BJ (cell line): Measurements from ENCODE around the gene PAK4. TPM values are rescaled to one million over a fixed set of nuclear protein-coding genes. Genes with fewer than 3 reads are reported as not detected.

Experiments
- CTCF ChIA-PET: fragments of 350-600 bp; formaldehyde crosslinking; extraction: SDS; loops from one replicate; lab custom pipeline; 2021; ENCODE audit warnings: antibody characterized with exemption, inconsistent platforms; lab: Yijun Ruan, JAX
- POLR2A ChIA-PET: fragments of 300-600 bp; sonication (Branson Sonifier 250); formaldehyde crosslinking; extraction: SDS; loops from one replicate; lab custom pipeline; 2021; ENCODE audit warnings: antibody characterized with exemption; lab: Charles Lee
- DNase-seq: peaks from one replicate; pipeline ENCODE4 v3.0.0-alpha.2; 2011; ENCODE audit warnings: low read depth
- H3K27me3 ChIP-seq: 2 replicates; pipeline ENCODE4 v1.6.0; 2011; ENCODE audit warnings: low read length; ENCODE audit not compliant: control insufficient read depth, insufficient read depth
- H3K36me3 ChIP-seq: 2 replicates; pipeline ENCODE4 v1.5.1; 2011; ENCODE audit warnings: low read length; ENCODE audit not compliant: control insufficient read depth, insufficient read depth
- H3K4me3 ChIP-seq: 2 replicates; pipeline ENCODE4 v1.5.1; 2011; ENCODE audit warnings: low read depth, mild to moderate bottlenecking, control low read depth, low read length
- polyA plus RNA-seq: library from polyadenylated mRNA; depleted of rRNA; stranded (reverse); fragments of >200 nt; gene quantifications from 2 replicates; pipeline ENCODE4 v1.2.3, GENCODE V29; 2011
- TF ChIP-seq, protein P1 (sequence below): IDR thresholded peaks from 2 replicates; pipeline ENCODE4 v1.5.1; 2011; ENCODE audit warnings: low read depth, mild to moderate bottlenecking, control low read depth, inconsistent platforms, low read length, moderate library complexity; ENCODE audit not compliant: insufficient read depth

The PAK4 gene
- polyA plus RNA-seq, 1 experiment: 19.6 TPM

DNA sequence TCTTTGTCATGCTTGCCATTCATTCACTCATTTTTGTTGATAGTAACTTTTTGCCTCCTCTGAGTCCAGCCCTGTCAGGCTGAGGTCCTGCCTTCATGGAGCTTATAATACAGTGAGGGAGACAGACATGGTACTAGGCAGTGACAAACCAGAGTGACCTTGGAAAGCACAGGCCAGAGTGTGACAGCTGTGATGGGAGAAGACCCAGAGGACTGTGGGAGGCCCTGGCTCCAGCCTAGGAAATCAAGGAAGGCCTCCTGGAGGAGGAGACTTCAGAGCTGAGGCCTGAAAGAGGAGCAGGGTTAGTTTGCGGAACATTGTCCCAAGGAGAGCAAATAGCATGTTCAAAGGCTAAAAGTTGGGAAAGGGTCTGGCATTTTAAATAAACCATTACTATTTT lies 20.5 kb downstream of the PAK4 start:
- POLR2A ChIA-PET: no interaction called here
- Histone ChIP-seq H3K27me3 (no peaks in the 10 kb centered on the region), H3K4me3 (no peak overlapping the region), H3K36me3 (peaks cover 1% of the 10 kb centered on the region)
- TF ChIP-seq, protein P1, sequence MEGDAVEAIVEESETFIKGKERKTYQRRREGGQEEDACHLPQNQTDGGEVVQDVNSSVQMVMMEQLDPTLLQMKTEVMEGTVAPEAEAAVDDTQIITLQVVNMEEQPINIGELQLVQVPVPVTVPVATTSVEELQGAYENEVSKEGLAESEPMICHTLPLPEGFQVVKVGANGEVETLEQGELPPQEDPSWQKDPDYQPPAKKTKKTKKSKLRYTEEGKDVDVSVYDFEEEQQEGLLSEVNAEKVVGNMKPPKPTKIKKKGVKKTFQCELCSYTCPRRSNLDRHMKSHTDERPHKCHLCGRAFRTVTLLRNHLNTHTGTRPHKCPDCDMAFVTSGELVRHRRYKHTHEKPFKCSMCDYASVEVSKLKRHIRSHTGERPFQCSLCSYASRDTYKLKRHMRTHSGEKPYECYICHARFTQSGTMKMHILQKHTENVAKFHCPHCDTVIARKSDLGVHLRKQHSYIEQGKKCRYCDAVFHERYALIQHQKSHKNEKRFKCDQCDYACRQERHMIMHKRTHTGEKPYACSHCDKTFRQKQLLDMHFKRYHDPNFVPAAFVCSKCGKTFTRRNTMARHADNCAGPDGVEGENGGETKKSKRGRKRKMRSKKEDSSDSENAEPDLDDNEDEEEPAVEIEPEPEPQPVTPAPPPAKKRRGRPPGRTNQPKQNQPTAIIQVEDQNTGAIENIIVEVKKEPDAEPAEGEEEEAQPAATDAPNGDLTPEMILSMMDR: no peak
- CTCF ChIA-PET: interaction anchor here (1.2 kb wide), 2 partner anchors 14 to 40 kb away, joined by 3 to 5 read pairs; no protein-coding TSS in a partner anchor
- DNase-seq: no peak

DNA sequence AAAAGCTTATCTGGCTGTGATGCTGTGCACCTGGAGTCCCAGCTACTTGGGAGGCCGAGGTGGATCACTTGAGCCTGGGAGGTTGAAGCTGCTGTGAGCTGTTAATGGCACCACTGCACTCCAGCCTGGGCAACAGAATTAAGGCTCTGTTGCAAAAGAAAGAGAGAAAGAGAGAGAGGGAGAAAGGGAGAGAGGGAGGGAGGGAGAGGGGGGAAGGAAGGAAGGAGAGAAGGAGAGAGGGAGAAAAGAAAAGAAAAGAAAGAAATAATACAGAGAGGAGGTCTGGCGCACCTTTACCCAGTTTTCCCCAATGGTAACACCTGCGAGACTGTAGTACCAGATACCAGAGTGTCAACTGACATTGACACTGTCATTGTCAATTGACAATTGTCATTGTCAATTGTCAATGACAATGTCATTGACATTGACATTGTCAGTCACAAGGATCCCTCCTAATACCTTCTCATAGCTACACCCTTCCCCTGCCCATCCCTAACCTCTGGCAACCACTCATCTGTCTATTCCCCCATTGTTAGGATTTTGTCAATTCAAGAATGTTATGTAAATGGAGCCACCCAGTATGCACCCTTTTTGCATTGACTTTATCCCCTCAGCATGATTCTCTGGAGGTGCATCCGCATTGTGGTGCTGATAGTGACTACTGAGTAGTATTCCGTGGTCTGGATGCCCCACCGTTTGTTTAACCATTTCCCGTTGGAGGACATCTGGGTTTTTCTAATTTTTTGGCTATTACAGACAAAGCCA lies 21.3 kb downstream of the PAK4 start:
- Histone ChIP-seq H3K36me3 (peaks cover 1% of the 10 kb centered on the region), H3K4me3 (no peak overlapping the region), H3K27me3 (no peaks in the 10 kb centered on the region)
- TF ChIP-seq, protein P1: no peak
- CTCF ChIA-PET: interaction anchor here (1.2 kb wide), 1 partner anchor 15 kb away, joined by 3 read pairs; no protein-coding TSS in a partner anchor
- DNase-seq: no peak
- POLR2A ChIA-PET: no interaction called here

GRCh38 chr19:39147480-39147879 lies 21.9 kb downstream of the PAK4 start:
- H3K4me3 ChIP-seq: no peak overlapping the region
- H3K36me3 ChIP-seq: peaks cover 1% of the 10 kb centered on the region
- no peaks in the 10 kb centered on the region for H3K27me3 ChIP-seq
- POLR2A ChIA-PET: no interaction called here
- CTCF ChIA-PET: no interaction called here
- TF ChIP-seq, protein P1: no peak
- no peak for DNase-seq

DNA sequence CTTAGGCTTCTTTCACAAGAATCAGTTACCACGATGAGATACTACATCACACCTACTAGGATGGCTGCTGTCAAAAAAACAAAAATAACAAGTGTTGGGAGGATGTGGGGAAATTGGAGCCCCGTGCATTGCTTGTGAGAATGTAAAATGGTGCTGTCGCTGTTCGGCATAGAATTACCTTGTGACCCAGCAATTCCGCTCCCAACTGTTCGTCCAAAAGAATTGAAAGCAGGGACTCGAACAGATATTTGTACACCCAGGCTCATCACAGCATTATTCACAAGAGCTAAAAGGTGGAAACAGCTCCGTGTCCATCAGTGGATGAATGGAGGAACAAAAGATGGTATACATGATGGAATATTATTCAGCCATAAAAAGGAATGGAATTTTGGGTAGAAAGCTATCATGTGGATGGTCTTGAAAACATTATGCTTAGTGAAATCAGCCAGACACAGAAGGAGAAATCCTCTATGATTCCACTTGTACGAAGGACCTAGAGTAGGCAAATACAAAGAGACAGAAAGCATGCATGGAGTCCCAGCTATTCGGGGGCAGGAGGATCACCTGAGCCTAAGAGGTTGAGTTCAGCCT lies 23.4 kb downstream of the PAK4 start:
- ChIA-PET CTCF (no interaction called here), POLR2A (no interaction called here)
- DNase-seq: no peak

DNA sequence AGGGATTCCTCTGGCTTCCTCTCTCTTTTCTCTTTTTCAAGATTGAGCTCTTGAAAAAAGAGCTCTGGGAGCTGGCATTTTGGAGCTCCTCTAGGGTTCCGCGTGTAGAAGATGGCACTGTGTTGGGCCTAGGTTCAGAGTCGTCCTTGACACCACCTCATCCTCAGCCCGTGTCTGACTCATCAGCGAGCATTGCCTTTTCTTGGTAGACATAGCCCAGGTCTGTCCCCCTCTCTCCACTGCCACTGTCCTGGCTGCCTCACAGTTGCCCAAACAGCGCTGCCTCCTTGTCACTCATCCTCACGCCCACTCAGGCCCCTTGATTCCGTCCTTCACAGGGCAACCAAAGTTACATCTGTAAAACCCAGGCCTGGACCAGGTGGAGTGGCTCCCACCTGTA lies 24.6 kb downstream of the PAK4 start:
- ChIA-PET CTCF (no interaction called here), POLR2A (no interaction called here)
- no peak overlapping the region for H3K4me3 ChIP-seq
- H3K27me3 ChIP-seq: no peaks in the 10 kb centered on the region
- DNase-seq: no peak
- TF ChIP-seq, protein P1: no peak
- H3K36me3 ChIP-seq: peaks cover 1% of the 10 kb centered on the region; the same call in 1 of the 2 replicates

More for the DNA sequence above, 23.4 kb downstream of the PAK4 start:
- Histone ChIP-seq H3K27me3 (no peaks in the 10 kb centered on the region), H3K4me3 (no peak overlapping the region), H3K36me3 (peaks cover 1% of the 10 kb centered on the region; the same call in 1 of the 2 replicates)
- TF ChIP-seq, protein P1: no peak
